ENCODE measurements around the gene DPEP3. TPM values are rescaled to one million over a fixed set of nuclear protein-coding genes. Genes with fewer than 3 reads are reported as not detected.
A peak's percentile ranks its signal among the peaks of the same experiment; 100 is the strongest.

DPEP3 gene
- total RNA-seq, 1 donor from 2014 or later, result not detected

- no peak for TF ChIP-seq CTCF (IDR thresholded peaks at IDR 0.05; ENCODE audit: unreplicated experiment)
- H3K4me1 Mint-ChIP-seq, result peaks cover 10% of the 10 kb centered on the region
- peaks cover 2% of the 10 kb centered on the region for H3K36me3 Mint-ChIP-seq
- H3K27me3 Mint-ChIP-seq (ENCODE audit: low read depth), result no peaks in the 10 kb centered on the region
- no peak overlapping the region for H3K4me3 Mint-ChIP-seq
- no peak overlapping the region for H3K27ac Mint-ChIP-seq
- no peak for DNase-seq (ENCODE audit: low spot score in 2 of 2, unreplicated experiment in 2 of 2)
- H3K9me3 Mint-ChIP-seq, result no peaks in the 10 kb centered on the region
Observed at GRCh38 chr16:67930678-67931211, 49.6 kb downstream of the DPEP3 start.

- Mint-ChIP-seq H3K4me1 (peaks cover 6% of the 10 kb centered on the region), H3K27ac (no peak overlapping the region), H3K9me3 (no peaks in the 10 kb centered on the region), H3K36me3 (peaks cover 2% of the 10 kb centered on the region), H3K4me3 (no peak overlapping the region), H3K27me3 (ENCODE audit: low read depth) (no peaks in the 10 kb centered on the region)
- TF ChIP-seq CTCF (IDR thresholded peaks at IDR 0.05; ENCODE audit: unreplicated experiment), result no peak
- no peak for DNase-seq (ENCODE audit: low spot score in 2 of 2, unreplicated experiment in 2 of 2)
Observed at GRCh38 chr16:67930191-67930590, 50.1 kb downstream of the DPEP3 start.

- Mint-ChIP-seq H3K36me3 (peaks cover 2% of the 10 kb centered on the region), H3K4me3 (no peak overlapping the region), H3K27ac (no peak overlapping the region), H3K4me1 (no peaks in the 10 kb centered on the region), H3K27me3 (ENCODE audit: low read depth) (no peaks in the 10 kb centered on the region), H3K9me3 (no peaks in the 10 kb centered on the region)
- peak in 1 of 2 experiments; percentile 80 for DNase-seq (ENCODE audit: low spot score in 2 of 2, unreplicated experiment in 2 of 2)
- TF ChIP-seq CTCF (IDR thresholded peaks at IDR 0.05; ENCODE audit: unreplicated experiment), result peak; percentile 64
Observed at GRCh38 chr16:67928561-67929364, 51.5 kb downstream of the DPEP3 start.

- Mint-ChIP-seq H3K36me3 (peaks cover 2% of the 10 kb centered on the region), H3K4me1 (no peaks in the 10 kb centered on the region), H3K9me3 (no peaks in the 10 kb centered on the region), H3K27ac (no peak overlapping the region), H3K27me3 (ENCODE audit: low read depth) (no peaks in the 10 kb centered on the region), H3K4me3 (no peak overlapping the region)
- no peak for DNase-seq (ENCODE audit: low spot score in 2 of 2, unreplicated experiment in 2 of 2)
- TF ChIP-seq CTCF (IDR thresholded peaks at IDR 0.05; ENCODE audit: unreplicated experiment), result no peak
Observed at GRCh38 chr16:67928147-67928546, 52.2 kb downstream of the DPEP3 start.

GRCh38 chr16:67927131-67927941 is 53.0 kb downstream of the DPEP3 start:
- Mint-ChIP-seq H3K27ac (no peak overlapping the region), H3K9me3 (no peaks in the 10 kb centered on the region), H3K36me3 (peaks cover 2% of the 10 kb centered on the region), H3K4me1 (no peaks in the 10 kb centered on the region), H3K4me3 (no peak overlapping the region), H3K27me3 (ENCODE audit: low read depth) (no peaks in the 10 kb centered on the region)
- DNase-seq (ENCODE audit: low spot score in 2 of 2, unreplicated experiment in 2 of 2), result no peak
- TF ChIP-seq CTCF (IDR thresholded peaks at IDR 0.05; ENCODE audit: unreplicated experiment), result no peak
